IMR-90 (cell line): ENCODE measurements around the gene LUC7L3. TPM values are rescaled to one million over a fixed set of nuclear protein-coding genes. Genes with fewer than 3 reads are reported as not detected.

Experiments
- ATAC-seq: fragments of 200-7000 bp; cut with Tn5 transposase; 2 replicates; pipeline ENCODE4 v1.9.1; 2020; ENCODE audit warnings: low read depth, mild to moderate bottlenecking, moderate library complexity
- BruUV-seq: library from RNA; stranded (reverse); fragments of 400-500 nt; replicated peaks from 2 replicates; lab custom pipeline; 2021; lab: Mats Ljungman, UMichigan
- CTCF ChIA-PET: fragments of 300-600 bp; formaldehyde crosslinking; extraction: SDS; loops from one replicate; lab custom pipeline; 2021; ENCODE audit warnings: antibody characterized with exemption; lab: Yijun Ruan, JAX
- POLR2A ChIA-PET: fragments of 300-600 bp; sonication (Branson Sonifier 250); formaldehyde crosslinking; loops from one replicate; lab custom pipeline; 2022; ENCODE audit warnings: antibody characterized with exemption; ENCODE audit not compliant: unreplicated experiment; lab: Charles Lee
- DNase-seq: peaks from one replicate; pipeline ENCODE4 v3.0.0; 2013
- H2AFZ ChIP-seq: replicated peaks from 2 replicates; pipeline ENCODE3; 2013; ENCODE audit warnings: low read length, mild to moderate bottlenecking; ENCODE audit not compliant: poor library complexity
- H2AK5ac ChIP-seq: 2 replicates; pipeline ENCODE4 v1.6.1; 2013; ENCODE audit warnings: low read depth, low read length, inconsistent platforms
- H2AK9ac ChIP-seq: replicated peaks from 2 replicates; pipeline ENCODE3; 2013; ENCODE audit warnings: mild to moderate bottlenecking, low read depth, low read length, moderate library complexity; ENCODE audit not compliant: poor library complexity
- H2BK120ac ChIP-seq: 2 replicates; pipeline ENCODE4 v1.6.1; 2013; ENCODE audit warnings: low read depth, low read length, inconsistent platforms
- H2BK15ac ChIP-seq: 3 replicates; pipeline ENCODE4 v1.6.1; 2013; ENCODE audit warnings: low read depth, low read length, inconsistent platforms
- H2BK20ac ChIP-seq: 2 replicates; pipeline ENCODE4 v1.6.1; 2013; ENCODE audit warnings: low read depth, mild to moderate bottlenecking, inconsistent platforms, low read length, moderate library complexity
- H2BK5ac ChIP-seq: 2 replicates; pipeline ENCODE4 v1.6.1; 2013; ENCODE audit warnings: mild to moderate bottlenecking, low read depth, low read length, inconsistent platforms; ENCODE audit not compliant: poor library complexity, severe bottlenecking
- H3K14ac ChIP-seq: replicated peaks from 2 replicates; pipeline ENCODE4 v1.6.1; 2013; ENCODE audit warnings: low read depth, low read length, inconsistent platforms
- H3K18ac ChIP-seq: 2 replicates; pipeline ENCODE4 v1.6.1; 2013; ENCODE audit warnings: low read depth, low read length, control low read depth
- H3K23ac ChIP-seq: 2 replicates; pipeline ENCODE4 v1.6.1; 2013; ENCODE audit warnings: low read depth, low read length, inconsistent platforms
- H3K27ac ChIP-seq: 2 replicates; pipeline ENCODE4 v1.5.1; 2013; ENCODE audit warnings: mild to moderate bottlenecking, control low read depth, low read length; ENCODE audit not compliant: insufficient read depth
- H3K27me3 ChIP-seq: 2 replicates; pipeline ENCODE4 v1.6.1; 2013; ENCODE audit warnings: low read length; ENCODE audit not compliant: control insufficient read depth, insufficient read depth
- H3K36me3 ChIP-seq: 2 replicates; pipeline ENCODE4 v1.6.1; 2013; ENCODE audit warnings: low read length, mixed read lengths; ENCODE audit not compliant: control insufficient read depth, insufficient read depth
- H3K4ac ChIP-seq: 2 replicates; pipeline ENCODE4 v1.6.1; 2013; ENCODE audit warnings: low read depth, low read length, inconsistent platforms
- H3K4me1 ChIP-seq: 2 replicates; pipeline ENCODE4 v1.6.1; 2013; ENCODE audit warnings: low read length, mixed read lengths; ENCODE audit not compliant: control insufficient read depth, insufficient read depth
- H3K4me2 ChIP-seq: 2 replicates; pipeline ENCODE4 v1.6.1; 2013; ENCODE audit warnings: low read depth, mild to moderate bottlenecking, control low read depth, low read length, moderate library complexity
- H3K4me3 ChIP-seq: 2 replicates; pipeline ENCODE4 v1.5.1; 2013; ENCODE audit warnings: low read depth, mild to moderate bottlenecking, control low read depth, low read length, moderate library complexity; ENCODE audit not compliant: insufficient read depth
- H3K56ac ChIP-seq: 2 replicates; pipeline ENCODE4 v1.6.1; 2013; ENCODE audit warnings: low read length, inconsistent platforms; ENCODE audit not compliant: insufficient read depth; ENCODE audit errors: extremely low read depth
- H3K79me1 ChIP-seq, 2 experiments: 2 replicates each; pipeline ENCODE4 v1.6.1; 2013; ENCODE audit warnings: low read length in 2 of 2, inconsistent platforms in 1 of 2, low read depth in 1 of 2
- H3K9ac ChIP-seq: 2 replicates; pipeline ENCODE4 v1.6.1; 2013; ENCODE audit warnings: low read depth, low read length, control low read depth
- H3K9me1 ChIP-seq: 2 replicates; pipeline ENCODE4 v1.6.1; 2013; ENCODE audit warnings: low read length, inconsistent platforms; ENCODE audit not compliant: insufficient read depth
- H3K9me3 ChIP-seq: 2 replicates; pipeline ENCODE4 v1.6.1; 2013; ENCODE audit warnings: low read length; ENCODE audit not compliant: control insufficient read depth, insufficient read depth
- H4K20me1 ChIP-seq: 2 replicates; pipeline ENCODE4 v1.6.1; 2013; ENCODE audit warnings: low read length, inconsistent platforms; ENCODE audit not compliant: insufficient read depth
- H4K5ac ChIP-seq: 2 replicates; pipeline ENCODE4 v1.6.1; 2013; ENCODE audit warnings: mild to moderate bottlenecking, low read depth, low read length, control low read depth
- H4K8ac ChIP-seq, 2 experiments: 2 replicates each; pipeline ENCODE4 v1.6.1; 2013; ENCODE audit warnings: low read depth in 2 of 2, low read length in 2 of 2, control low read depth in 1 of 2, inconsistent platforms in 1 of 2
- H4K91ac ChIP-seq: 2 replicates; pipeline ENCODE4 v1.6.1; 2013; ENCODE audit warnings: low read depth, low read length, inconsistent platforms; ENCODE audit not compliant: insufficient read depth
- MAZ ChIP-seq: IDR thresholded peaks from 2 replicates; pipeline ENCODE4 v1.6.1; 2012; ENCODE audit warnings: low read depth, mild to moderate bottlenecking, low read length, improper control_type of control experiment, moderate library complexity, borderline replicate concordance
- RAD21 ChIP-seq: IDR thresholded peaks from 2 replicates; pipeline ENCODE4 v1.6.1; 2012; ENCODE audit warnings: low read length, improper control_type of control experiment
- RCOR1 ChIP-seq: IDR thresholded peaks from 2 replicates; pipeline ENCODE4 v1.6.1; 2012; ENCODE audit warnings: mild to moderate bottlenecking, low read length, improper control_type of control experiment; ENCODE audit not compliant: insufficient replicate concordance
- WGBS, 2 experiments: methylation state at CpG; one replicate each; pipeline versions ENCODE4 v1.1.5 to v1.1.7; 2013; ENCODE audit warnings: missing lambda C conversion rate in 2 of 2; ENCODE audit not compliant: insufficient read length in 1 of 2; ENCODE audit errors: extremely low coverage in 2 of 2; 5-methylcytosine and 5-hydroxymethylcytosine counted together
- dilution Hi-C: fragments of 300-500 bp; cut with HindIII; formaldehyde crosslinking; loops from one replicate; pipeline ENCODE4 v1.14.3; 2018; ENCODE audit warnings: low sequenced_read_pairs; ENCODE audit not compliant: unreplicated experiment
- in situ Hi-C: fragments of 300-500 bp; cut with MboI; formaldehyde crosslinking; loops from 3 replicates; pipeline ENCODE4 v1.14.3; 2019; ENCODE audit warnings: low sequenced_read_pairs, inconsistent platforms, mixed read lengths
- intact Hi-C: fragments of 100-400 bp; cut with micrococcal nuclease; formaldehyde crosslinking; loops from 2 replicates; pipeline ENCODE4 v1.10.0; 2022
- polyA plus RNA-seq, 3 experiments: library from polyadenylated mRNA; depleted of rRNA; stranded (reverse); fragments of >200 nt; gene quantifications; 2 replicates each; pipeline ENCODE4 v1.2.3, GENCODE V29; 2012; ENCODE audit warnings: low replicate concordance in 1 of 3
- total RNA-seq: library from RNA; depleted of rRNA; stranded (reverse); fragments of >200 nt; gene quantifications from 2 replicates; pipeline ENCODE4 v1.2.3, GENCODE V29; 2012

Gene LUC7L3
- total and polyA plus RNA-seq, 2 of the 4 experiments (the other 2 are of a cell fraction), result 17.7 to 44.7 TPM

DNA sequence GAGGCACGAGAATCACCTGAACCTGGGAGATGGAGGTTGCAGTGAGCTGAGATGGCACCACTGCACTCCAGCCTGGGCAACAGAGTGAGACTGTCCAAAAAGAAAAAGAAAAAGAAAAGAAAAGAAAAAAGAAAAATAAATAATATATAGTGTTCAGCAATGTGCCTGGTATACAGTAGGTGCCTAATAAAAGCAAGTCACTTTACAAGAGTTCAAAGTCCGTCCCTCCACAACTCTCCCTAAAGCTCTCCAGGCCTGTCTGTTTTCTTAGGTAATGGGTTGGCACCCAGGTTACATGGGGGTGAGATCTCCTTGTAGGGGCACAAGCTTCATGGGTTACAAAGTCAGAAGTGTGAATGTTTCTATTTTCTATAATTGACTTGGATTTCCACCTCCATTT, 64.5 kb downstream of the LUC7L3 start:
- no peak overlapping the region for H4K8ac ChIP-seq
- no peaks in the 10 kb centered on the region for H3K79me1 ChIP-seq
- H3K27ac ChIP-seq, result no peak overlapping the region
- H3K18ac ChIP-seq, result no peak overlapping the region
- H3K4me1 ChIP-seq, result peaks cover 12% of the 10 kb centered on the region
- no peak overlapping the region for H3K4me3 ChIP-seq
- TF ChIP-seq RCOR1, result no peak
- no peak for TF ChIP-seq MAZ
- TF ChIP-seq RAD21, result no peak
- no peak overlapping the region for H4K5ac ChIP-seq
- H3K9ac ChIP-seq, result no peak overlapping the region
- no peak overlapping the region for H2AK5ac ChIP-seq
- no peak overlapping the region for H4K91ac ChIP-seq
- H3K4ac ChIP-seq, result no peak overlapping the region
- in situ Hi-C loops, result loop anchor here (5.0 kb wide), 1 partner anchor 173 kb away; no protein-coding TSS in a partner anchor
- no peak overlapping the region for H3K4me2 ChIP-seq
- dilution Hi-C loops, result no loop called here
- no peaks in the 10 kb centered on the region for H4K20me1 ChIP-seq
- H3K23ac ChIP-seq, result no peak overlapping the region
- no peak overlapping the region for H2BK15ac ChIP-seq
- no peak overlapping the region for H2BK5ac ChIP-seq
- BruUV-seq, result no TSS peak
- H2BK20ac ChIP-seq, result no peak overlapping the region
- H3K56ac ChIP-seq, result no peak overlapping the region
- H2BK120ac ChIP-seq, result no peak overlapping the region
- no peak for DNase-seq
- no peak overlapping the region for H2AFZ ChIP-seq
- H3K9me3 ChIP-seq, result no peaks in the 10 kb centered on the region
- WGBS, 2 experiments, result no CpG with 5 or more reads among the region's 2 CpGs
- ATAC-seq, result no peak
- H3K36me3 ChIP-seq, result no peaks in the 10 kb centered on the region
- intact Hi-C loops, result loop anchor here (1.0 kb wide), 3 partner anchors 58 to 172 kb away; no protein-coding TSS in a partner anchor
- CTCF ChIA-PET, result no interaction called here
- no peaks in the 10 kb centered on the region; the same call in none of the 2 replicates for H3K27me3 ChIP-seq
- H3K9me1 ChIP-seq, result 0 out of 2 replicates have a peak, but pooled peaks cover 3% of the 10 kb centered on the region
- H2AK9ac ChIP-seq, result no peak overlapping the region
- POLR2A ChIA-PET, result no interaction called here
- no peak overlapping the region for H3K14ac ChIP-seq
